Measurements from ENCODE around the gene LRRC57. TPM values are rescaled to one million over a fixed set of nuclear protein-coding genes. Genes with fewer than 3 reads are reported as not detected.

LRRC57 gene
- total and polyA plus RNA-seq, 2 of the 8 experiments (the other 6 are each of a cell fraction or from before 2014, with no cell fraction given) = 5.0 to 12.7 TPM

DNA sequence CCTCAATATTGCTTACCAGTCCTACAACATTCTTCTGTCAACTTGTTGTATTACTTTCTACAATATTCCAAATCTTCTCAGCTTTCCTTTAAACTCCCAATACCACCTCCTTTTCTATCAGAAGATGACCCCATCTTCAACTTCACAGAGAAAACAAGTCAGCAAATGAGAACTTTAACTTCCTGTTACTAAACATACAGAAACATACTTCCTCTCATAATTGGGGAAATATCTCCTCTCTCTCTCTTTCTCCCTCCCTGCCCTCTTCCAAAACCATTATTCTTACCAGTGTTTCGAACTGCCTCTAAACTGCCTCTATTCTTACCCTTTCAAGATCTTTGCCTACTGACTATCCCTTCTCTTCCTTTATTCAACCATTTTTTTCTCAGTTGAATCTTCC is 54.9 kb downstream of the LRRC57 start (continued):
- TF ChIP-seq PHF8 (conservative IDR thresholded peaks at IDR 0.05; ENCODE audit: low read depth, low read length) = no peak
- TF ChIP-seq CHD7 (IDR thresholded peaks at IDR 0.05; ENCODE audit: insufficient replicate concordance, low read length) = no peak
- no peak for TF ChIP-seq FOSL1 (IDR thresholded peaks at IDR 0.05; ENCODE audit: insufficient read depth, low read depth, low read length)
